Smooth muscle cell (in vitro differentiated cells): Measurements from ENCODE around the gene STXBP6. TPM values are rescaled to one million over a fixed set of nuclear protein-coding genes. Genes with fewer than 3 reads are reported as not detected.

Experiments
- DNase-seq: peaks from one replicate; lab custom pipeline; 2025; ENCODE audit not compliant: unreplicated experiment; lab: John Stamatoyannopoulos, UW
- H2AFZ ChIP-seq: fragments of 200-600 bp; sonication (generic); 2 replicates; pipeline ENCODE4 v1.6.0; 2016; ENCODE audit warnings: antibody characterized with exemption, low read depth, mild to moderate bottlenecking
- H3F3A ChIP-seq: fragments of 200-600 bp; sonication (generic); 2 replicates; pipeline ENCODE4 v1.6.0; 2017; ENCODE audit warnings: antibody characterized with exemption, low read depth
- H3K27ac ChIP-seq: fragments of 200-600 bp; sonication (generic); 2 replicates; pipeline ENCODE4 v1.5.1; 2016; ENCODE audit warnings: low read depth, mild to moderate bottlenecking
- H3K27me3 ChIP-seq: fragments of 200-600 bp; sonication (generic); 2 replicates; pipeline ENCODE4 v1.6.1; 2016; ENCODE audit warnings: low read depth, mild to moderate bottlenecking
- H3K36me3 ChIP-seq: fragments of 200-600 bp; sonication (generic); 2 replicates; pipeline ENCODE4 v1.5.1; 2016; ENCODE audit warnings: low read depth
- H3K4me1 ChIP-seq: fragments of 200-600 bp; sonication (generic); 2 replicates; pipeline ENCODE4 v1.5.1; 2016; ENCODE audit warnings: low read depth
- H3K4me2 ChIP-seq: fragments of 200-600 bp; sonication (generic); 2 replicates; pipeline ENCODE4 v1.6.0; 2016; ENCODE audit warnings: mild to moderate bottlenecking
- H3K4me3 ChIP-seq: fragments of 200-600 bp; sonication (generic); 2 replicates; pipeline ENCODE4 v1.5.1; 2016; ENCODE audit warnings: mild to moderate bottlenecking
- H3K79me2 ChIP-seq: fragments of 200-600 bp; sonication (generic); 2 replicates; pipeline ENCODE4 v1.6.0; 2016; ENCODE audit warnings: low read depth, mild to moderate bottlenecking
- H3K9ac ChIP-seq: fragments of 200-600 bp; sonication (generic); 2 replicates; pipeline ENCODE4 v1.6.0; 2016; ENCODE audit warnings: low read depth
- H3K9me3 ChIP-seq: fragments of 200-600 bp; sonication (generic); replicated peaks from 2 replicates; pipeline ENCODE4 v1.5.1; 2016; ENCODE audit warnings: low read depth
- H4K20me1 ChIP-seq: fragments of 200-600 bp; sonication (generic); 2 replicates; pipeline ENCODE4 v1.6.0; 2016; ENCODE audit warnings: low read depth
- CTCF ChIP-seq: fragments of 200-600 bp; sonication (generic); IDR thresholded peaks from 2 replicates; pipeline ENCODE4 v1.5.1; 2017; ENCODE audit warnings: borderline replicate concordance, mild to moderate bottlenecking, antibody characterized with exemption; ENCODE audit not compliant: insufficient read depth, poor library complexity, severe bottlenecking
- WGBS: methylation state at CpG from one replicate; pipeline ENCODE4 v1.1.7; 2016; ENCODE audit warnings: low lambda C conversion rate; 5-methylcytosine and 5-hydroxymethylcytosine counted together
- polyA plus RNA-seq: library from polyadenylated mRNA; unstranded; fragments of >200 nt; fragmentation: Nextera tagmentation; extraction: Ambion mirVana; gene quantifications from 2 replicates; pipeline ENCODE4 v1.2.1, GENCODE V29; 2016
- total RNA-seq: library from RNA; depleted of rRNA; stranded (reverse); fragments of >200 nt; gene quantifications from 2 replicates; pipeline ENCODE4 v1.2.3, GENCODE V29; 2014

STXBP6 gene
- total and polyA plus RNA-seq, 2 experiments from 2014 or later, result 144 to 170 TPM

GRCh38 chr14:24897793-24898192, 152.2 kb downstream of the STXBP6 start:
- Histone ChIP-seq H3K9ac (no peak overlapping the region), H3K9me3 (no peaks in the 10 kb centered on the region), H3K4me2 (no peak overlapping the region), H3K27me3 (no peaks in the 10 kb centered on the region), H4K20me1 (peaks cover 85% of the 10 kb centered on the region), H3K4me1 (peaks cover 17% of the 10 kb centered on the region), H2AFZ (no peak overlapping the region), H3K27ac (no peak overlapping the region), H3K4me3 (no peak overlapping the region), H3K79me2 (peaks cover 91% of the 10 kb centered on the region), H3F3A (no peaks in the 10 kb centered on the region), H3K36me3 (no peaks in the 10 kb centered on the region)
- TF ChIP-seq CTCF, result no peak
- WGBS, result 85% methylated on average over 3 of the region's 3 CpGs
- no peak for DNase-seq

GRCh38 chr14:24895622-24896021, 154.3 kb downstream of the STXBP6 start:
- Histone ChIP-seq H3K27me3 (no peaks in the 10 kb centered on the region), H3F3A (no peaks in the 10 kb centered on the region), H3K79me2 (peaks cover 84% of the 10 kb centered on the region), H3K4me1 (peaks cover 13% of the 10 kb centered on the region), H3K4me2 (peak overlapping the region; percentile 3), H4K20me1 (peaks cover 77% of the 10 kb centered on the region), H3K36me3 (peaks cover 5% of the 10 kb centered on the region), H2AFZ (no peak overlapping the region), H3K27ac (peak overlapping the region; percentile 34), H3K4me3 (no peak overlapping the region), H3K9me3 (peaks cover 3% of the 10 kb centered on the region), H3K9ac (no peak overlapping the region)
- no peak for TF ChIP-seq CTCF
- DNase-seq, result no peak
- WGBS, result 77% methylated on average over 4 of the region's 4 CpGs

GRCh38 chr14:24895243-24895583, 154.7 kb downstream of the STXBP6 start:
- Histone ChIP-seq H3K9ac (no peak overlapping the region), H3K27me3 (no peaks in the 10 kb centered on the region), H3K27ac (peak overlapping the region; percentile 34), H3F3A (no peaks in the 10 kb centered on the region), H3K36me3 (peaks cover 6% of the 10 kb centered on the region), H2AFZ (no peak overlapping the region), H3K4me1 (peaks cover 13% of the 10 kb centered on the region), H3K79me2 (peaks cover 85% of the 10 kb centered on the region), H3K4me2 (peak overlapping the region; percentile 3), H4K20me1 (peaks cover 75% of the 10 kb centered on the region), H3K4me3 (no peak overlapping the region), H3K9me3 (peaks cover 7% of the 10 kb centered on the region)
- DNase-seq, result no peak
- WGBS, result 39% methylated on average over 4 of the region's 4 CpGs
- no peak for TF ChIP-seq CTCF

- Histone ChIP-seq H3K9me3 (peaks cover 8% of the 10 kb centered on the region), H4K20me1 (peaks cover 75% of the 10 kb centered on the region), H3K4me2 (peak overlapping the region; percentile 3), H3F3A (no peaks in the 10 kb centered on the region), H3K4me3 (no peak overlapping the region), H3K27ac (peak overlapping the region; percentile 34), H2AFZ (no peak overlapping the region), H3K4me1 (peaks cover 13% of the 10 kb centered on the region), H3K27me3 (no peaks in the 10 kb centered on the region), H3K79me2 (peaks cover 85% of the 10 kb centered on the region), H3K36me3 (peaks cover 6% of the 10 kb centered on the region), H3K9ac (no peak overlapping the region)
- 24% methylated on average over 5 of the region's 5 CpGs for WGBS
- TF ChIP-seq CTCF, result no peak
- DNase-seq, result no peak
These were observed 155.2 kb downstream of the STXBP6 start for GRCh38 chr14:24894583-24895242.
